ENCODE measurements around the gene VWA5B1.

The VWA5B1 gene

GRCh38 chr1:20371883-20372282 is 81.2 kb downstream of the VWA5B1 start:
- DNase-seq: no peak

- no peak for DNase-seq
Measured at GRCh38 chr1:20372676-20373075, 82.0 kb downstream of the VWA5B1 start.

- DNase-seq: no peak
Measured at GRCh38 chr1:20373286-20373685, 82.6 kb downstream of the VWA5B1 start.

GRCh38 chr1:20373764-20374163 is 83.1 kb downstream of the VWA5B1 start:
- DNase-seq: no peak

GRCh38 chr1:20375563-20375962 is 84.9 kb downstream of the VWA5B1 start:
- peak; percentile 75 for DNase-seq

GRCh38 chr1:20376171-20376570 is 85.5 kb downstream of the VWA5B1 start:
- no peak for DNase-seq

- peak; percentile 77 for DNase-seq
Measured at GRCh38 chr1:20376880-20377494, 86.3 kb downstream of the VWA5B1 start.

- no peak for DNase-seq
Measured at GRCh38 chr1:20377516-20378270, 87.0 kb downstream of the VWA5B1 start.

GRCh38 chr1:20379075-20379474 is 88.4 kb downstream of the VWA5B1 start:
- DNase-seq: no peak

- DNase-seq: no peak
Measured at GRCh38 chr1:20380175-20380574, 89.5 kb downstream of the VWA5B1 start.

- no peak for DNase-seq
Measured at GRCh38 chr1:20380616-20381035, 90.0 kb downstream of the VWA5B1 start.

GRCh38 chr1:20381045-20381641 is 90.5 kb downstream of the VWA5B1 start:
- DNase-seq: no peak

GRCh38 chr1:20381961-20382360 is 91.3 kb downstream of the VWA5B1 start:
- no peak for DNase-seq

- DNase-seq: no peak
Measured at GRCh38 chr1:20382711-20383110, 92.0 kb downstream of the VWA5B1 start.

GRCh38 chr1:20383631-20384030 is 93.0 kb downstream of the VWA5B1 start:
- DNase-seq: no peak

GRCh38 chr1:20385630-20386029 is 95.0 kb downstream of the VWA5B1 start:
- no peak for DNase-seq

GRCh38 chr1:20386323-20387081 is 95.8 kb downstream of the VWA5B1 start:
- no peak for DNase-seq

- DNase-seq: no peak
Measured at GRCh38 chr1:20389571-20389970, 98.9 kb downstream of the VWA5B1 start.

- DNase-seq: no peak
Measured at GRCh38 chr1:20390589-20391331, 100.1 kb downstream of the VWA5B1 start.

GRCh38 chr1:20395255-20395654 is 104.6 kb downstream of the VWA5B1 start:
- no peak for DNase-seq

- DNase-seq: no peak
Measured at GRCh38 chr1:20398744-20399143, 108.1 kb downstream of the VWA5B1 start.

- no peak for DNase-seq
Measured at GRCh38 chr1:20399196-20399595, 108.5 kb downstream of the VWA5B1 start.

Data from islet precursor cell (in vitro differentiated cells).